Neuronal stem cell (in vitro differentiated cells): ENCODE results near the gene ARFGAP2.
A peak's percentile ranks its signal among the peaks of the same experiment; 100 is the strongest.

ENCODE experiments used
- DNase-seq: peaks from one replicate; pipeline ENCODE4 v3.0.0-alpha.2; 2013; ENCODE audit warnings: low spot score
- H2AFZ ChIP-seq: one replicate; pipeline ENCODE4 v1.6.1; 2013; ENCODE audit warnings: mild to moderate bottlenecking, low read length, inconsistent platforms
- H2AK5ac ChIP-seq: 2 replicates; pipeline ENCODE4 v1.6.1; 2013; ENCODE audit warnings: low read depth, mild to moderate bottlenecking, inconsistent platforms, low read length, moderate library complexity, mixed read lengths
- H2BK120ac ChIP-seq: 2 replicates; pipeline ENCODE4 v1.6.1; 2013; ENCODE audit warnings: low read depth, mild to moderate bottlenecking, inconsistent platforms, low read length, moderate library complexity, mixed read lengths
- H2BK12ac ChIP-seq: one replicate; pipeline ENCODE4 v1.6.1; 2013; ENCODE audit warnings: low read length, inconsistent platforms
- H2BK15ac ChIP-seq: 2 replicates; pipeline ENCODE4 v1.6.1; 2013; ENCODE audit warnings: mild to moderate bottlenecking, low read length, inconsistent platforms, mixed read lengths
- H2BK5ac ChIP-seq: one replicate; pipeline ENCODE4 v1.6.1; 2013; ENCODE audit warnings: inconsistent platforms, mild to moderate bottlenecking, low read length, moderate library complexity
- H3K14ac ChIP-seq: one replicate; pipeline ENCODE4 v1.6.1; 2013; ENCODE audit warnings: low read length, inconsistent platforms
- H3K18ac ChIP-seq: 2 replicates; pipeline ENCODE4 v1.6.1; 2013; ENCODE audit warnings: low read length, inconsistent platforms
- H3K23ac ChIP-seq: 2 replicates; pipeline ENCODE4 v1.6.1; 2013; ENCODE audit warnings: low read depth, mild to moderate bottlenecking, mixed read lengths, low read length, inconsistent platforms; ENCODE audit not compliant: poor library complexity
- H3K27ac ChIP-seq: replicated peaks from 3 replicates; pipeline ENCODE4 v1.5.1; 2013; ENCODE audit warnings: low read length, inconsistent platforms
- H3K27me3 ChIP-seq, 3 experiments: 2 replicates each; pipeline ENCODE4 v1.6.1; 2013; ENCODE audit warnings: low read length in 3 of 3, mild to moderate bottlenecking in 2 of 3, inconsistent platforms in 1 of 3, low read depth in 1 of 3, mixed read lengths in 1 of 3, moderate library complexity in 1 of 3; ENCODE audit not compliant: control insufficient read depth in 3 of 3, insufficient read depth in 3 of 3
- H3K36me3 ChIP-seq, 2 donors: replicated peaks in 1 of 2; 2 replicates each; pipeline ENCODE4 v1.6.1; 2013; ENCODE audit warnings: low read length in 2 of 2; ENCODE audit not compliant: control insufficient read depth in 2 of 2, insufficient read depth in 2 of 2
- H3K4ac ChIP-seq: 2 replicates; pipeline ENCODE4 v1.6.1; 2013; ENCODE audit warnings: inconsistent platforms, mild to moderate bottlenecking, low read length, moderate library complexity
- H3K4me1 ChIP-seq, 2 donors: 1 replicate in 1 of 2; 2 replicates in 1 of 2; pipeline ENCODE4 v1.6.1; 2013; ENCODE audit warnings: low read length in 2 of 2, low read depth in 1 of 2; ENCODE audit not compliant: control insufficient read depth in 2 of 2, insufficient read depth in 1 of 2
- H3K4me2 ChIP-seq: one replicate; pipeline ENCODE4 v1.6.1; 2013; ENCODE audit warnings: mild to moderate bottlenecking, low read length, inconsistent platforms; ENCODE audit not compliant: insufficient read depth, poor library complexity, severe bottlenecking
- H3K4me3 ChIP-seq, 2 donors: 2 replicates each; pipeline ENCODE4 v1.5.1; 2013; ENCODE audit warnings: low read length in 2 of 2, mild to moderate bottlenecking in 2 of 2, inconsistent platforms in 1 of 2, moderate library complexity in 1 of 2
- H3K79me1 ChIP-seq: one replicate; pipeline ENCODE4 v1.6.1; 2013; ENCODE audit warnings: low read depth, mild to moderate bottlenecking, inconsistent platforms, low read length, moderate library complexity
- H3K9ac ChIP-seq: one replicate; pipeline ENCODE4 v1.6.1; 2013; ENCODE audit warnings: mild to moderate bottlenecking, low read depth, low read length, inconsistent platforms; ENCODE audit not compliant: poor library complexity
- H3K9me3 ChIP-seq, 2 donors: replicated peaks in 1 of 2; 2 replicates each; pipeline versions ENCODE3 to v1.6.1; 2013; ENCODE audit warnings: low read length in 2 of 2, mild to moderate bottlenecking in 2 of 2, inconsistent platforms in 1 of 2, low read depth in 1 of 2, mixed read lengths in 1 of 2, moderate library complexity in 1 of 2; ENCODE audit not compliant: control insufficient read depth in 2 of 2, insufficient read depth in 1 of 2
- H4K8ac ChIP-seq: one replicate; pipeline ENCODE4 v1.6.1; 2013; ENCODE audit warnings: low read depth, mild to moderate bottlenecking, inconsistent platforms, low read length, moderate library complexity
- H4K91ac ChIP-seq: one replicate; pipeline ENCODE4 v1.6.1; 2013; ENCODE audit warnings: low read length, low read depth, mild to moderate bottlenecking, inconsistent platforms; ENCODE audit not compliant: poor library complexity
- whole genome bisulfite sequencing, 2 donors: extraction: QIAGEN DNeasy Blood & Tissue Kit; methylation state at CpG; one replicate each; pipeline ENCODE4 v1.1.7; 2013; ENCODE audit warnings: missing lambda C conversion rate in 2 of 2, mixed read lengths in 1 of 2; ENCODE audit not compliant: insufficient read length in 2 of 2, insufficient replicate concordance in 1 of 2; ENCODE audit errors: extremely low coverage in 2 of 2; 5-methylcytosine and 5-hydroxymethylcytosine counted together

ARFGAP2 gene

DNA sequence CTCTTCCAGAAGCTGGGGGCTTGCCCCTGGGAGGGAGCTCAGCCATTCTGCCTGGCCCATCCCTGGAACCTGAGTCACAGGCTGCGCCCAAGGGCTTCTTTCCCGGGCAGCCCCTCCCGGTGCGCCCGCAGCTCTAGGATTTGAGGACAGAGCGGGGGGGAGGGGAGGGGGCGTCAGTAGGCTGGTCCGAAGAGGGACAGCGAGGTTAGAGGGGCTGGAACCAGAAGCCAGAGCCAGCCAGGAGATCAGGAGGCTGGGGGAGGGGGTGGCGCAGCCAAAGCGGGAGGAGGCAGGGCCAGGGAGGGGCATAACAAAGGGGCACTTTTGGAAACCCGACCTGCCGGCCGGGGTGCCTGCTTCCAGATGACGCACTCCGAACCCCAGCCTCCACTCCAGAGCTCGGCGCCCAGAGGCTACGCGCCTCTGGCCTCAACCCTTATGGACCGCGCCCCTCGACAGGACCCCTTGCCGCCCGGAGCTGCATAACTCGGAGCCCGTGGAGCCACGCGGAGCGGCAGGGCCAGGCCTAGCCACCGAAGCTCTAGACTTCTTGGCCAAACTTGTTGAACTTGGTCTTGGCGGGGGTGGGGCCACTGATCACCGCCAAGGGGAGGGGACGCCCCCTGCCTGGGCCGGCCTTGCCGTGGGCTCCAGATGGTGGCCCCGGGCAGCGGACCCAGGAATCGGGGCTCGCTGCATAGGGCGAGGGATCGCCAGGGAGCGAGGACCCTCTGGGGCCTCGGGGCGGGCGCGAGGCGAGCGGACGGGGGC, 8.8 kb upstream of the ARFGAP2 start:
- WGBS, 2 donors = no CpG with 5 or more reads among the region's 50 CpGs
- Histone ChIP-seq H2AFZ (peak overlapping the region; percentile 97), H3K4me2 (peak overlapping the region; percentile 87), H3K4me3 (peak overlapping the region; percentile 47 to 77), H2BK15ac (peak overlapping the region; percentile 97), H2BK120ac (no peak overlapping the region), H2BK12ac (no peak overlapping the region), H4K8ac (peak overlapping the region; percentile 99), H3K14ac (no peak overlapping the region), H3K23ac (peak overlapping the region; percentile 93), H3K18ac (peak overlapping the region; percentile 93), H2BK5ac (peak overlapping the region; percentile 32), H3K27me3 (peaks cover 5 to 44% (median 39%) of the 10 kb centered on the region in 3 experiments), H3K4ac (peak overlapping the region; percentile 76), H3K27ac (no peak overlapping the region), H2AK5ac (peak overlapping the region; percentile 99), H3K79me1 (peaks cover 1% of the 10 kb centered on the region), H3K9me3 (no peaks in the 10 kb centered on the region), H4K91ac (peak overlapping the region; percentile 79), H3K4me1 (peaks cover 9 to 14% of the 10 kb centered on the region in 2 donors), H3K36me3 (no peaks in the 10 kb centered on the region), H3K9ac (peak overlapping the region; percentile 78)
- DNase-seq = peak; percentile 58

DNA sequence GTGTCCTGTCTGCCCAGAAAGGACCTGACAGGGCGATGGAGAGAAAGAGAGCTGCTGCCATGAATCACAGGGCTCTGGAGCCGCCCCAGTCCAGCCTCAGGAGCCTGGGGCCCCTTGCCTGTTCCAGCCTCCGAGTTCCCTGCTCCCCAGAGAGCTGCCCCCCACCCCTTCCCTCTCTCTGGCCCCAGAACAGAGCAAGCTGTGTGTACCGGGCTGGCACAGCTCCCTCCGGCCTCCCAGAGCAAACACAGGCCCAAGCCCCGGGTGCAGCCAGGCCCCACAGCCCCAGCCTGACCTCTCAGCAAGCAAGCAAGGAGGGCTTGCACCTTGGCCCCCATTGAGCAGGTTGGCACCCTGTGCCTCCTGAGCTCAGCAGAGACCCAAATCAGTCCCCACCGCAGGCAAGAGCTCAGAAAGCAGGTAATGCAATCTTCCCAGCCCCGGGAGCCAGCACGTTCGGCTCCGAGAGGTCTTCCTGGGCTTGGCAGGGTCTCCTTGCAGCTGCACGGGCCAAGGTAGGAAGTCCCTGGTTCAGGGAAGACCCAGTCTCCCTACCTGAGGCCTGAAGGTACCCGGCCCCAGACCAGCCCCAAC, 8.1 kb upstream of the ARFGAP2 start:
- Histone ChIP-seq H3K23ac (no peak overlapping the region), H2BK12ac (peak overlapping the region; percentile 95), H3K27ac (no peak overlapping the region)

GRCh38 chr11:47183969-47184368, 7.3 kb upstream of the ARFGAP2 start:
- Histone ChIP-seq H3K14ac (no peak overlapping the region), H2AK5ac (no peak overlapping the region), H2BK120ac (no peak overlapping the region), H3K79me1 (peaks cover 1% of the 10 kb centered on the region), H3K18ac (no peak overlapping the region), H3K27me3 (peaks cover 5 to 37% (median 35%) of the 10 kb centered on the region in 3 experiments), H4K91ac (no peak overlapping the region), H3K4me3 (no peak overlapping the region), H3K9me3 (no peaks in the 10 kb centered on the region), H3K9ac (peak overlapping the region; percentile 30), H3K4ac (no peak overlapping the region), H2AFZ (peak overlapping the region; percentile 97), H2BK5ac (no peak overlapping the region), H3K27ac (no peak overlapping the region), H3K36me3 (no peaks in the 10 kb centered on the region), H2BK12ac (no peak overlapping the region), H3K4me1 (peaks cover 9 to 14% of the 10 kb centered on the region in 2 donors), H4K8ac (no peak overlapping the region), H3K4me2 (no peak overlapping the region), H3K23ac (no peak overlapping the region), H2BK15ac (peak overlapping the region; percentile 91)
- no peak for DNase-seq
- no CpG with 5 or more reads among the region's 7 CpGs for WGBS, 2 donors

More for the DNA sequence above, 8.1 kb upstream of the ARFGAP2 start:
- Histone ChIP-seq H3K4me1 (peaks cover 9 to 14% of the 10 kb centered on the region in 2 donors), H3K79me1 (peaks cover 1% of the 10 kb centered on the region), H3K4me2 (peak overlapping the region; percentile 87), H3K27me3 (peaks cover 5 to 43% (median 39%) of the 10 kb centered on the region in 3 experiments), H2BK5ac (peak overlapping the region; percentile 32), H2AK5ac (peak overlapping the region; percentile 99), H3K9ac (peak overlapping the region; percentile 38), H4K8ac (no peak overlapping the region), H2BK15ac (peak overlapping the region; percentile 91), H3K9me3 (no peaks in the 10 kb centered on the region), H3K4ac (no peak overlapping the region), H2AFZ (peak overlapping the region; percentile 97), H4K91ac (no peak overlapping the region), H3K4me3 (no peak overlapping the region), H3K18ac (peak overlapping the region; percentile 93), H3K14ac (peak overlapping the region; percentile 49), H3K36me3 (no peaks in the 10 kb centered on the region), H2BK120ac (peak overlapping the region; percentile 95)
- no CpG with 5 or more reads among the region's 13 CpGs for WGBS, 2 donors
- no peak for DNase-seq
